Choroid plexus epithelial cell (primary cell): ENCODE measurements around the gene TGFB1.
A peak's percentile ranks its signal among the peaks of the same experiment; 100 is the strongest.
"Not testable (repeated sequence)": the region's sequence is repeated elsewhere in the genome, so short reads cannot be mapped to it uniquely, and the experiment has no call there.

ENCODE experiments used
- DNase-seq: peaks from one replicate; pipeline ENCODE4 v3.0.0-alpha.2; 2010; ENCODE audit warnings: low read depth
- H3K4me3 ChIP-seq: 2 replicates; pipeline ENCODE4 v1.5.1; 2011; ENCODE audit warnings: low read depth, mild to moderate bottlenecking, control low read depth, low read length, moderate library complexity
- CTCF ChIP-seq: conservative IDR thresholded peaks from 2 replicates; pipeline ENCODE4 v1.5.1; 2011; ENCODE audit warnings: low read depth, mild to moderate bottlenecking, control low read depth, inconsistent platforms, low read length, moderate library complexity

TGFB1 gene

GRCh38 chr19:41397086-41398049 lies 43.6 kb upstream of the TGFB1 start, which contains the start of the genes BCKDHA and EXOSC5:
TSS of gene BCKDHA (plus strand) at chr19:41397818. CDS start at chr19:41397828, 10 bp downstream.
TSS of gene EXOSC5 (minus strand) at chr19:41397359. CDS start at chr19:41397328, 31 bp downstream.
- peak; percentile 100 for DNase-seq
- TF ChIP-seq CTCF: no peak
- H3K4me3 ChIP-seq: peak within 1 kb of the TSS; percentile 83

GRCh38 chr19:41395355-41395754 lies 41.6 kb upstream of the TGFB1 start:
- no peak overlapping the region for H3K4me3 ChIP-seq
- DNase-seq: no peak
- no peak for TF ChIP-seq CTCF

- DNase-seq: no peak
- no peak for TF ChIP-seq CTCF
Measured at GRCh38 chr19:41392775-41393174, 39.1 kb upstream of the TGFB1 start.

GRCh38 chr19:41391618-41392017 lies 37.9 kb upstream of the TGFB1 start:
- TF ChIP-seq CTCF: no peak
- DNase-seq: no peak
- no peak overlapping the region for H3K4me3 ChIP-seq

More at GRCh38 chr19:41392775-41393174, 39.1 kb upstream of the TGFB1 start:
- H3K4me3 ChIP-seq: no peak overlapping the region

- no peak overlapping the region for H3K4me3 ChIP-seq
- peak; percentile 30 for DNase-seq
- TF ChIP-seq CTCF: no peak
Measured at GRCh38 chr19:41386442-41386841, 32.7 kb upstream of the TGFB1 start.

GRCh38 chr19:41384351-41384750 lies 30.6 kb upstream of the TGFB1 start:
- no peak overlapping the region for H3K4me3 ChIP-seq
- no peak for TF ChIP-seq CTCF

GRCh38 chr19:41381536-41381935 lies 27.8 kb upstream of the TGFB1 start:
- H3K4me3 ChIP-seq, DNase-seq: not testable (repeated sequence)

More at GRCh38 chr19:41384351-41384750, 30.6 kb upstream of the TGFB1 start:
- DNase-seq: no peak
